Uterus (tissue), 2 donors: Measurements from ENCODE around the gene BLTP1.

ENCODE experiments used
- CTCF ChIP-seq, 4 experiments: fragments of 200-600 bp in 2 of 4; fragments of 450-650 bp in 2 of 4; sonication (generic) in 2 of 4; IDR thresholded peaks; one replicate each; pipeline ENCODE4 v1.5.1; 2016 to 2019; ENCODE audit warnings: antibody characterized with exemption in 4 of 4, mild to moderate bottlenecking in 2 of 4, moderate library complexity in 1 of 4
- POLR2A ChIP-seq, 2 donors: fragments of 450-650 bp; IDR thresholded peaks; one replicate each; pipeline ENCODE4 v1.6.1; 2016; ENCODE audit warnings: antibody characterized with exemption in 2 of 2, mild to moderate bottlenecking in 1 of 2, moderate library complexity in 1 of 2

GRCh38 chr4:122195718-122196117, 43.6 kb downstream of the BLTP1 start:
- TF ChIP-seq CTCF (IDR thresholded peaks at IDR 0.05) = no peak
- TF ChIP-seq POLR2A (IDR thresholded peaks at IDR 0.05) = no peak
